Stimulated activated CD8-positive, alpha-beta memory T cell treated with anti-CD3 and anti-CD28 coated beads, Interleukin-2, amount 100 ng/mL, for 1 hour (primary cell): ENCODE measurements around the gene TNFRSF25.

ENCODE experiments used
- DNase-seq, 2 donors: peaks; one replicate each; pipeline ENCODE4 v3.0.0-alpha.2; 2020; ENCODE audit warnings: low read depth in 2 of 2

The TNFRSF25 gene

GRCh38 chr1:6418668-6419396 lies 47.1 kb downstream of the TNFRSF25 start:
- no peak for DNase-seq

GRCh38 chr1:6417961-6418667 lies 47.9 kb downstream of the TNFRSF25 start:
- no peak for DNase-seq

GRCh38 chr1:6416906-6417305 lies 49.1 kb downstream of the TNFRSF25 start:
- DNase-seq = no peak

GRCh38 chr1:6416295-6416656 lies 49.7 kb downstream of the TNFRSF25 start:
- no peak for DNase-seq

- no peak for DNase-seq
Measured at GRCh38 chr1:6414881-6415626, 50.9 kb downstream of the TNFRSF25 start.

GRCh38 chr1:6414443-6414844 lies 51.5 kb downstream of the TNFRSF25 start:
- DNase-seq = peak in 1 of 2 donors; percentile 11

- DNase-seq = no peak
Measured at GRCh38 chr1:6412896-6413295, 53.1 kb downstream of the TNFRSF25 start.
